GM23338 (cell line): ENCODE measurements around the gene TPST1.

Source experiments
- CREB1 ChIP-seq: fragments of 250-450 bp; sonication (Bioruptor Pico); IDR thresholded peaks from 2 replicates; pipeline ENCODE4 v1.5.0; 2020; ENCODE audit warnings: low read depth, mild to moderate bottlenecking, moderate library complexity
- EZH2phosphoT487 ChIP-seq: fragments of 200-600 bp; sonication (generic); IDR thresholded peaks from one replicate; pipeline ENCODE4 v1.8.1; 2018; ENCODE audit warnings: antibody characterized with exemption; ENCODE audit not compliant: unreplicated experiment
- JUNB ChIP-seq: IDR thresholded peaks from one replicate; pipeline ENCODE4 v1.6.1; 2016; ENCODE audit warnings: antibody characterized with exemption; ENCODE audit not compliant: unreplicated experiment
- NANOG ChIP-seq: IDR thresholded peaks from 2 replicates; pipeline ENCODE4 v1.6.1; 2016; ENCODE audit warnings: antibody characterized with exemption, borderline replicate concordance
- ZNF114 ChIP-seq: fragments of 250-450 bp; sonication (Bioruptor Pico); IDR thresholded peaks from 2 replicates; pipeline ENCODE4 v1.5.0; 2020; ENCODE audit warnings: mild to moderate bottlenecking, moderate library complexity
- TF ChIP-seq, protein P1 (sequence below), 2 experiments: fragments of 200-600 bp in 1 of 2; sonication (generic) in 1 of 2; conservative IDR thresholded peaks; 2 replicates each; pipeline versions ENCODE4 v1.5.1 to v1.6.1; 2016 to 2017; ENCODE audit warnings: antibody characterized with exemption in 2 of 2, low read depth in 2 of 2, mild to moderate bottlenecking in 2 of 2, moderate library complexity in 1 of 2
- TF ChIP-seq, protein P2 (sequence below): IDR thresholded peaks from one replicate; pipeline ENCODE4 v1.6.1; 2018; ENCODE audit warnings: antibody characterized with exemption; ENCODE audit not compliant: unreplicated experiment

DNA sequence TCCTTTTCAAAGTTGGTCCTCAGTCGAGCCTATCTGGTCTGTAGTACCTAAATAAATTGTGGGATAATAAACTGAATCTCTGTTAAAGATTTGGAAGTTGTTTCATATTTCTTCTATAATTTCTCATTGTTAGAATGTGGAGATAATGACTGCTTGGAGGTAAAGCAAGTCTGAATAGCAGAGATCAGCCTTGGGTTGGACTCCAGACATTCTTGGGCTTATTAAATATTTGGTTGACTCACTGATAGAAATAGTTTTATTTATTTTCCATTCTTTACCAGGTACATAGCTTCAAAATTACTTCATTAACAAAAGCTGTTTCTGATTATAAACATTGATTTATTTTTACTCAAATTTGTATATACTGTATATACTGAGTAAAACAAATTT lies 34.3 kb downstream of the TPST1 start:
- TF ChIP-seq EZH2phosphoT487: no peak
- TF ChIP-seq JUNB: no peak
- TF ChIP-seq, protein P1, sequence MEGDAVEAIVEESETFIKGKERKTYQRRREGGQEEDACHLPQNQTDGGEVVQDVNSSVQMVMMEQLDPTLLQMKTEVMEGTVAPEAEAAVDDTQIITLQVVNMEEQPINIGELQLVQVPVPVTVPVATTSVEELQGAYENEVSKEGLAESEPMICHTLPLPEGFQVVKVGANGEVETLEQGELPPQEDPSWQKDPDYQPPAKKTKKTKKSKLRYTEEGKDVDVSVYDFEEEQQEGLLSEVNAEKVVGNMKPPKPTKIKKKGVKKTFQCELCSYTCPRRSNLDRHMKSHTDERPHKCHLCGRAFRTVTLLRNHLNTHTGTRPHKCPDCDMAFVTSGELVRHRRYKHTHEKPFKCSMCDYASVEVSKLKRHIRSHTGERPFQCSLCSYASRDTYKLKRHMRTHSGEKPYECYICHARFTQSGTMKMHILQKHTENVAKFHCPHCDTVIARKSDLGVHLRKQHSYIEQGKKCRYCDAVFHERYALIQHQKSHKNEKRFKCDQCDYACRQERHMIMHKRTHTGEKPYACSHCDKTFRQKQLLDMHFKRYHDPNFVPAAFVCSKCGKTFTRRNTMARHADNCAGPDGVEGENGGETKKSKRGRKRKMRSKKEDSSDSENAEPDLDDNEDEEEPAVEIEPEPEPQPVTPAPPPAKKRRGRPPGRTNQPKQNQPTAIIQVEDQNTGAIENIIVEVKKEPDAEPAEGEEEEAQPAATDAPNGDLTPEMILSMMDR (conservative IDR thresholded peaks at IDR 0.05; ENCODE audit: low read depth in 2 of 2): no peak
- TF ChIP-seq, protein P2, sequence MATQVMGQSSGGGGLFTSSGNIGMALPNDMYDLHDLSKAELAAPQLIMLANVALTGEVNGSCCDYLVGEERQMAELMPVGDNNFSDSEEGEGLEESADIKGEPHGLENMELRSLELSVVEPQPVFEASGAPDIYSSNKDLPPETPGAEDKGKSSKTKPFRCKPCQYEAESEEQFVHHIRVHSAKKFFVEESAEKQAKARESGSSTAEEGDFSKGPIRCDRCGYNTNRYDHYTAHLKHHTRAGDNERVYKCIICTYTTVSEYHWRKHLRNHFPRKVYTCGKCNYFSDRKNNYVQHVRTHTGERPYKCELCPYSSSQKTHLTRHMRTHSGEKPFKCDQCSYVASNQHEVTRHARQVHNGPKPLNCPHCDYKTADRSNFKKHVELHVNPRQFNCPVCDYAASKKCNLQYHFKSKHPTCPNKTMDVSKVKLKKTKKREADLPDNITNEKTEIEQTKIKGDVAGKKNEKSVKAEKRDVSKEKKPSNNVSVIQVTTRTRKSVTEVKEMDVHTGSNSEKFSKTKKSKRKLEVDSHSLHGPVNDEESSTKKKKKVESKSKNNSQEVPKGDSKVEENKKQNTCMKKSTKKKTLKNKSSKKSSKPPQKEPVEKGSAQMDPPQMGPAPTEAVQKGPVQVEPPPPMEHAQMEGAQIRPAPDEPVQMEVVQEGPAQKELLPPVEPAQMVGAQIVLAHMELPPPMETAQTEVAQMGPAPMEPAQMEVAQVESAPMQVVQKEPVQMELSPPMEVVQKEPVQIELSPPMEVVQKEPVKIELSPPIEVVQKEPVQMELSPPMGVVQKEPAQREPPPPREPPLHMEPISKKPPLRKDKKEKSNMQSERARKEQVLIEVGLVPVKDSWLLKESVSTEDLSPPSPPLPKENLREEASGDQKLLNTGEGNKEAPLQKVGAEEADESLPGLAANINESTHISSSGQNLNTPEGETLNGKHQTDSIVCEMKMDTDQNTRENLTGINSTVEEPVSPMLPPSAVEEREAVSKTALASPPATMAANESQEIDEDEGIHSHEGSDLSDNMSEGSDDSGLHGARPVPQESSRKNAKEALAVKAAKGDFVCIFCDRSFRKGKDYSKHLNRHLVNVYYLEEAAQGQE: no peak
- TF ChIP-seq ZNF114 (CRISPR knock-in tag): no peak
- TF ChIP-seq CREB1 (CRISPR knock-in tag): no peak
- TF ChIP-seq NANOG: no peak
